Erythroblast (primary cell): ENCODE measurements around the gene TMEM179.
A peak's percentile ranks its signal among the peaks of the same experiment; 100 is the strongest.
"Not testable (repeated sequence)": the region's sequence is repeated elsewhere in the genome, so short reads cannot be mapped to it uniquely, and the experiment has no call there.

ENCODE experiments used
- DNase-seq, 2 experiments: peaks; one replicate each; lab custom pipeline; 2025; lab: John Stamatoyannopoulos, UW
- GATA1 ChIP-seq: IDR thresholded peaks from 2 replicates; pipeline ENCODE4 v1.6.1; 2011; ENCODE audit warnings: low read depth, mild to moderate bottlenecking, control low read depth, low read length, moderate library complexity
- POLR2A ChIP-seq: IDR thresholded peaks from 2 replicates; pipeline ENCODE4 v1.6.1; 2011; ENCODE audit warnings: mild to moderate bottlenecking, low read length

TMEM179 gene

GRCh38 chr14:104642540-104642868, 37.9 kb upstream of the TMEM179 start:
- TF ChIP-seq GATA1 (no peak), POLR2A (no peak)
- DNase-seq, result no peak

- DNase-seq, result no peak
- TF ChIP-seq POLR2A, result no peak
- no peak for TF ChIP-seq GATA1
Observed at GRCh38 chr14:104641753-104642539, 37.4 kb upstream of the TMEM179 start.

GRCh38 chr14:104640681-104641080, 36.1 kb upstream of the TMEM179 start:
- DNase-seq, result no peak
- TF ChIP-seq GATA1, result no peak

DNA sequence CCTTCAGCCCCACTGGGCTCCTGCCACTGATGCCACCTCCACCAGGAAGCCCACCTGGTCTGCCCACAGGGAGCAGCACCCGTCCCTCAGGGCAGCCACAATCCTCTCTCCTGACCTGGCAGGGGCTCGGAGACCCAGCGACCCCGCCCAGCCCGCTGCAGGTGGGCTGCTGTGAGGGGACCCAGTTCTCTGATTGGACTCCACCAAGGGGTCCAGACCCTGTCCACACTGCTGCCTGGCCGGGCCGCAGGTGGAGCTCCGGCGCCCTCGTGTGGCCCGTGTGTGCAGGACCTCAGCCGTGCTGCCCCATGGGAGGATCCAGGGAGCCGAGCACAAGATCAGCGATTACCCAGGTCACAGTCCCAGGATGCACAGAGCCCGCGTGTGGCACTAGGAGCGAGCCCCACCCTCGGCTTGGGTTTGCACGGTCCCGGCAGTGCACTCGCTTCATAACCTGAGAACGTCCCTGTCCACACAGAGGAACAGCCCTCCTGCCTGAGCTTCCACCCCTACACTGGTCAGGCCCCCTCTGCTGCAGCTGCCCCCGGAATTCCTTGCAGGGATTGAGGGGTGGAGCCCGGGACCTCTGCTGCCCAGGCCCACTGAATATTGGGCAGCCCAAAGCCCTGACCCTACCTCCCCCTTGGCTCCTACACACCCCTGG, 35.4 kb upstream of the TMEM179 start:
- TF ChIP-seq POLR2A (no peak), GATA1 (no peak)
- peak; percentile 51 to 76 for DNase-seq

DNA sequence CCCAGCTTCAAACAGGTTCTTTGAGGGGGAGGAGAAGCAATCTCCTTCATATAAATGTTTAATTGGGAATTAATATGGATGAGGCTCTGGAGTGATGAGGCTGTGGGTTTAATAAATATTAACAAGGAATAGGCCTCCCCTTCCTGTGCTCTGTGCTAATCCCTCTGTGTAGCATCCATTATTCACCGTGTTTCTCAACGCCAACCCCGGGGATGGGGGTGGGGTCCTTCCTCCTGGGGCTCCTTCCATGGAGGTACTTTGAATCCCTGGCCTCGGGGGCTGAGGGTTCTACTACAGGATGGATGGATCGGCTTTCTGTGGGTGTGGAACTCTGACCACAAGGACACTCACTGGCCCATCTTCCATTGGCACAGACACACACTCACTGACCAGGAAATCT, 34.9 kb upstream of the TMEM179 start:
- no peak for TF ChIP-seq GATA1
- no peak for TF ChIP-seq POLR2A

DNA sequence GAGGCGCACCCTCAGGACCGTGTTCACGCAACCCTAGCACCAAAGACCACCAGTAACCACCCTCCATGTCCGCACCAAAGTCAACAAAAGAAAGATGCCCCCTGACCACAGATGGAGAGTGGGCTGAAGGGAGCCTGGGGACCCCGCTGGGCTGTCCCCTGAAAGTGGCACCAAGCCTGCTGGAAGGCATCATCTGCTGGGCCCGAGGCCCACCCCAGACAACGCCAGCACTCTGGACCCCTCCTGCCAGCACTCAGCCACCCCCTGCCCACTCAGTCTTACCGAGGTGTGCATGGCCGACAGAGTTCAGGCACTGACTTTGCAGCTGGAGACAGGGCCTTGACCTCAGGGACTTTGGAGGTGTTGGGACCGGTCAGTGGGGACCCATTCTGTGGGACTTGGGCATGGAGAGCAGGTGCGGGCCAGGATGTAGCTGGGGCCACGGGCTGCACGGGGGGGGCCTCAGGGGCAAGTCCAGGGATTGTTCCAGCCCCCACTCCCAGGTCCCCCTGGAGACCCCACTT, 34.4 kb upstream of the TMEM179 start:
- TF ChIP-seq POLR2A, result no peak
- no peak for TF ChIP-seq GATA1
- no peak for DNase-seq

More for the DNA sequence above, 34.9 kb upstream of the TMEM179 start:
- DNase-seq, result no peak

DNA sequence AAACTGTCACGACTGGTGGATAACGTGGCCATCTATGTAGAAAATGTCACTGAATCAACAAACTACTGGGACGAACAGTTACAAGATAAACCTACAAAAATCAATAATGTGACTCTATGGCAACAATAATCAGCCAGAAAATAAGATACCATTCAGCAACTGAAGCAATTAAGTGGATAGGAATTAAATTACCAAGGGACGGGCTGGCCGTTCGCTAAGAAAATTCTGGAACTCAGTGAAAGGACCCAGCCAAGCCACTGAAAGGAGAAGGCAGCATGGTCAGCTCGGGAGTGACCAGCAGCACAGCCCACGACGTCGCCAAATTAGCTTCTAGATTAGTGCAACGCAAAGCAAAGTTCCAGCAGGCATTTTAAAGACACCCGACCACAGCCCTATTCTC, 33.6 kb upstream of the TMEM179 start:
- TF ChIP-seq POLR2A, result no peak
- TF ChIP-seq GATA1, result no peak
- DNase-seq, result no peak

DNA sequence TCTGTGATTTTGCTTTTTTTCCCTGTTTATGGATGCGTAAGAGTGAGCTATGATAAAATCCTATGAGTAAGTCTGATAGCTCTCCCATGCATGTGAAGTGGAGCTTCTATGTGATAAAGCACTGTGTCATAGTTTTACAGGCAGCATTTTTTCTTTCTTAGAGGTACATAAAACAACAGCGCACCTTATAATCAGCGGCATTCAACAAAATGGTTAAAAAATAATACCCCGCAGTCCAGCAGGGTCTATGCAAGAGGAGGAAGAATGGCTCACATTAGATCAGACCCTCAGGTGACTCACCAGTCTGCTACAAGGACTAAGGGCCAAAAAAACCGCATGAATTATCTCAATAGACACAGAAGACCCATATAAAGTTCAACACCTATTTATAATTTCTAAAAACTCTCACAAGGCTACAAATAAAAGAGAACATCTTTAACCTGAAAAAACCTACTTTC, 33.0 kb upstream of the TMEM179 start:
- DNase-seq, result no peak
- TF ChIP-seq POLR2A (no peak), GATA1 (no peak)

DNA sequence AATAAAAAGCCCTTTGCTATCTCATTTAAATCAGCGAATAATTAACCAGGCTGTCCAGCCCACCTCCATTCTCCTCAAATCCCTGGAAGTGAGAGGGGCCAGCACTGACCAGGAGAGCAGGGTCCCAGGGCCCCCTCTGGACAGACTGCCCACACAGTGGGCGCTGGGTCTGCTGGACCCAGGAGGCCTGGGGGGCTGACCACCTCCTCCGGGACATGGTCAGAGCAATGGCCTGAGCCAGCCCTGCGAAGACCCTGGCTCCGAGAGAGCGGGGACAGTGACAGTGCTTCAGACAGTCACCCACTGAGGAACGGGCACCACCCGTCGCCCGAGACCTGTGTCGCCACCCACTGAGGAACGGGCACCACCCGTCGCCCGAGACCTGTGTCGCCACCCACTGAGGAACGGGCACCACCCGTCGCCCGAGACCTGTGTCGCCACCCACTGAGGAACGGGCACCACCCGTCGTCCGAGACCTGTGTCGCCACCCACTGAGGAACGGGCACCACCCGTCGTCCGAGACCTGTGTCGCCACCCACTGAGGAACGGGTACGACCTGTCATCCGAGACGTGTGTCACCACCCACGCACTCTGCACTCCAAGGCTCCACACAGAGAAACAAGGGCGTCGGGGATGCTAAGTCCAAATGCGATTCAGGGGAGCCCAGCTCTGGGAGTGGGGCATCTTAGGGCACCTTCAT, 32.4 kb upstream of the TMEM179 start:
- DNase-seq, result not testable (repeated sequence)

DNA sequence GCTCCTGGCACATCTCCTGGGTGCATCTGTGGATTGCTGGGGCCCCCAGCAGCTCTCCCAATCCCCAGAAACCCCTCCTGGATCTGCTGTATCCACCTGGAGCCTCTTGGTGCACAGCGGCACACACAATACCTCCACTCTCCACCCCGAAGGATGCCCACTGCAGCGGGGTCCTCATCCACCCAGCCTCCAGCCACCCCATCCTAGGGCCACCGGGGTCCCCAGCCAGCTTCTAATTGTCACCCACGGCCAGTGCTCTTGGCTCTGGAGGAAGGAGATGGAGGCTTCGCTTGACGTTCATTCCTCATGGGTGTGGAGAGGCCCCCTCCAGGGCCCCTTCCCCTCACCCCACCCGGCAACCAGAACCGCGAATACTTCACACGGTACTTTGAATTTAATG, 31.6 kb upstream of the TMEM179 start:
- no peak for DNase-seq
- TF ChIP-seq GATA1 (no peak), POLR2A (no peak)

GRCh38 chr14:104635717-104636116, 31.1 kb upstream of the TMEM179 start:
- DNase-seq, result no peak
- TF ChIP-seq GATA1 (no peak), POLR2A (no peak)

GRCh38 chr14:104634886-104635570, 30.5 kb upstream of the TMEM179 start:
- no peak for DNase-seq
- no peak for TF ChIP-seq POLR2A
- no peak for TF ChIP-seq GATA1

DNA sequence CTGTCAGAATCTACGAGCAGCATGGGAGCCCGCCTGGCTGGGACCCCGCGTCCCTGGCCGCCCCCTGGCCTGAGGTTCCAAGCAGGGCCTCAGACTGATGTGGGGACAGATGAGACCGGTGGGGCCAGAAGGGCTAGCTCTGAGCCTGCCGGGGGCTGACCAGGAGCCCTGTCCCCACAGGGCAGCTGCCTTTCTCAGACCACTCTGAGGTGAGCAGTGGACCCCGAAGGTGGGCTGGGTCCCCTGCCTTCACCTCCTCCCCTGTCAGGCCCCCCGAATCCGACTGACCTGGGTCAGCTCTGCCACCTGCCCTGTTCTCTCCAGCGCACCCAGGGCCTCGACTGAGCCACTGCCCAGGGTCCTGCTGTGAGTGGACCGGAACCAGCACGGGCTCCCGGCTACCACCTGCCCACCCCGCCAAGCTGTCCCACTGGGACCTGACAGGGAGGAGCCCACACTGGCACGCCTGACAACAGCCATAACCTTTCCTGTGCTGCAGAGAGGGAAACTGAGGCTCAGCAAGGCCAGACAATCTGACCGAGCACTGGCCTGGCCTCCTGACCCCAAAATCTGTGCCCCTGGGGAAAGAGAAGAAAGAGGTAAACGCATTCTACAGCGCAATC, 29.7 kb upstream of the TMEM179 start:
- DNase-seq, result no peak
- TF ChIP-seq GATA1, result no peak
- no peak for TF ChIP-seq POLR2A
